ENCODE measurements around the gene COPRS.

COPRS gene

DNA sequence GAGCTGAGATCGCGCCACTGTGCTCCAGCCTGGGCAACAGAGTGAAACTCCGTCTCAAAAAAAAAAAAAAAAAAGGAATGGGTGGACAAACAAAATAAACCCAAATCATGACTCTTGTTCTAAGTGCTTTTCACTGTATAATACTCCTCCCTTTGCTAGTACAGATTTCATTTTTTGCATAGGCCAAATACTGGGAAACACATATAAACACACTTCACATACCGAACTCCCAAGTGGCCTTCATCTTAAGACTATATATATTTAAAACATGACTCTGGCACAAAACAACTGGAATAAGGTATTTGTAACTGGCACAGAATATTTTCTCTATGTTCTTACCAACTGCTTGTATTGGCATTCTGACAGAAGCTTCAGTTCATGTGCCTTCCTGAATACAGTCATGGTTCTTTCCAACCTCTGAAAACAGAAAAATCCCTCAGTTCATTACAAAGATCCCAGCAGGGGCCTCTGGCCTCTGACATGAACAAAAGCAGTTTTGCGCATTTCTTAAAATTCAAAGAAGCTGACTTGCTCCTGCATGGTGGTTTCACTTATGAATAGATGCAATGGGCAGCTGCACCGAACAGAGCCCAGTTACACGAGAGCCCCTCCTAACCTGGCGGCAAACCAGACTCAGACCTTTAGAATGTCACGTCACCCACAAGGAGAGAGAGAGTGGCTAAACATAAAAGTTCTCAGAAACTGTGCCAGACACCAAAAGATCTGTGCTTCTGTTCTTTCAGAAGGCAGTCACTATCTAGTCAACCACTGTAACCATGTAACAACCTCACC lies 19.1 kb upstream of the COPRS start:
- Histone ChIP-seq H3K36me3 (ENCODE audit: insufficient read depth, low read length) (peaks cover 29% of the 10 kb centered on the region), H3K4me1 (ENCODE audit: control insufficient read depth, insufficient read depth, low read length, unreplicated experiment) (peaks cover 21% of the 10 kb centered on the region), H3K27ac (ENCODE audit: low read depth, low read length) (peak overlapping the region; percentile 83), H2AFZ (ENCODE audit: low read length, unreplicated experiment) (no peak overlapping the region), H3K4me3 (ENCODE audit: low read depth, low read length) (no peak overlapping the region), H3K27me3 (ENCODE audit: insufficient read depth, low read length) (no peaks in the 10 kb centered on the region), H3K79me2 (ENCODE audit: control insufficient read depth, insufficient read depth, low read length, unreplicated experiment) (no peaks in the 10 kb centered on the region)

DNA sequence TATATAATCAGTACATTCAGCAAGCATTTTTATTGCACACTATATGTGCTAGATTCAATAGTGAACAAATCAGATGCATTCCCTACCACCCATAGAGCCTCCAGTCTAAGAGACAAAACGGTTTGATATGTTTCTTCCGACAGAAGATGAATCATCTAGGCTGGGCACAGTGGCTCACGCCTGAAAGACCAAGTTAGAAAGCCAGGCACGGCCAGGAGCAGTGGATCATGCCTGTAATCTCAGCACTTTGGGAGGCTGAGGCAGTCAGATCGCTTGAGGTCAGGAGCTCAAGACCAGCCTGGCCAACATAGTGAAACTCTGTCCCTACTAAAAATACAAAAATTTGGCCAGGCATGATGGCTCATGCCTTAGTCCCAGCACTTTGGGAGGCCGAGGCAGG lies 18.3 kb upstream of the COPRS start:
- Histone ChIP-seq H2AFZ (ENCODE audit: low read length, unreplicated experiment) (no peak overlapping the region), H3K79me2 (ENCODE audit: control insufficient read depth, insufficient read depth, low read length, unreplicated experiment) (no peaks in the 10 kb centered on the region), H3K36me3 (ENCODE audit: insufficient read depth, low read length) (peaks cover 35% of the 10 kb centered on the region), H3K27ac (ENCODE audit: low read depth, low read length) (peak overlapping the region; percentile 83), H3K4me1 (ENCODE audit: control insufficient read depth, insufficient read depth, low read length, unreplicated experiment) (peaks cover 21% of the 10 kb centered on the region), H3K4me3 (ENCODE audit: low read depth, low read length) (no peak overlapping the region), H3K27me3 (ENCODE audit: insufficient read depth, low read length) (no peaks in the 10 kb centered on the region)

DNA sequence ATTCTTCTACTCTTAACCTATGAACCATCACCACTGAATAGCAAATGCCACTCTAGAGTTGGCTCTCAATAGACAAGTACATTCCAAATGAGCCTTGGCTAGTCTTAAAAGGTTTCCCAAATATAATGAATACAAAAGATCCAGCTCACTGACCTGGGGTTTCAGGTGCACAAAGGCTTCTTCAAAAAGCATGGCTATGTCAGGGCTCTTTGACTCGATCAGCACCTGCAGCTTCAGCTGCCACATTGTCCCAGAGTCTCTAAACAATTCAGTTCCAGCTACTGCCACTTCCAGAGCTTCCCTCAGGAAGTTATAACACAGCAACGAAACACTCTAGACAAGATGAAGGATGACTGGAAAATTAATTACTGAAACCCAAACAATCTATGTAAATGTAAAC lies 16.0 kb upstream of the COPRS start:
- Histone ChIP-seq H2AFZ (ENCODE audit: low read length, unreplicated experiment) (no peak overlapping the region), H3K4me1 (ENCODE audit: control insufficient read depth, insufficient read depth, low read length, unreplicated experiment) (peaks cover 16% of the 10 kb centered on the region), H3K27me3 (ENCODE audit: insufficient read depth, low read length) (no peaks in the 10 kb centered on the region), H3K4me3 (ENCODE audit: low read depth, low read length) (no peak overlapping the region), H3K27ac (ENCODE audit: low read depth, low read length) (no peak overlapping the region), H3K79me2 (ENCODE audit: control insufficient read depth, insufficient read depth, low read length, unreplicated experiment) (no peaks in the 10 kb centered on the region), H3K36me3 (ENCODE audit: insufficient read depth, low read length) (peaks cover 33% of the 10 kb centered on the region)

DNA sequence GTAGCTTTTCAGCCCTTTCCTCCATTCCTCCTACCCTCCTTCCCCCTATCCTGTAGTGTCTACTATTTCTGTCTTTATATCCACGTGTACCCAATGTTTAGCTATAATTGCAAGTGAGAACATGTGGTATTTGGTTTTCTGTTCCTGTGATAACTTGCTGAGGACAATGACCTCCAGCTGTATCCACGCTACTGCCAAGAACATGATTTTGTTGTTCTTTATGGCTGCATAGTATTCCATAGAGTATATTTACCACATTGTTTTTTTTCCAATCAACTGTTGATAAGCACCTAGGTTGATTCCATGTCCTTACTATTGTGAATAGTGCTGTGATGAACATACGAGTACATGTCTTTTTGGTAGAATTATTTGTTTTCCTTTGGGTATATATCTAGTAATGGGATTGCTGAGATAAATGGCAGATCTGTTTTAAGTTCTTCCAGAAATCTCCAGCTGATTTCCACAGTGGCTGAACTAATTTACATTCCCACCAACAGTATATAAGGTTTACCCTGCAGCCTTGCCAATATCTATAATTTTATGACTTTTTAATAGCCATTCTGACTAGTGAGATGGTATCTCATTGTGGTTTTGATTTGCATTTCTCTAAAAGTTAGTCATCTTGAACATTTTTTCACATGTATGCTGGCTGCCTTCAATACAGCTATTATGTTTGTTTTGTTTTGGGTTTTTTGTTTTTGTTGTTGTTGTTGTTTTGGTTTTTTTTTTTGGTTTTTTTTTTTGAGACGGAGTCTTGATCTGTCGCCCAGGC lies 10.9 kb upstream of the COPRS start:
- Histone ChIP-seq H3K36me3 (ENCODE audit: insufficient read depth, low read length) (peaks cover 30% of the 10 kb centered on the region), H2AFZ (ENCODE audit: low read length, unreplicated experiment) (no peak overlapping the region), H3K79me2 (ENCODE audit: control insufficient read depth, insufficient read depth, low read length, unreplicated experiment) (no peaks in the 10 kb centered on the region), H3K4me3 (ENCODE audit: low read depth, low read length) (no peak overlapping the region), H3K4me1 (ENCODE audit: control insufficient read depth, insufficient read depth, low read length, unreplicated experiment) (no peaks in the 10 kb centered on the region), H3K27me3 (ENCODE audit: insufficient read depth, low read length) (no peaks in the 10 kb centered on the region), H3K27ac (ENCODE audit: low read depth, low read length) (no peak overlapping the region)

DNA sequence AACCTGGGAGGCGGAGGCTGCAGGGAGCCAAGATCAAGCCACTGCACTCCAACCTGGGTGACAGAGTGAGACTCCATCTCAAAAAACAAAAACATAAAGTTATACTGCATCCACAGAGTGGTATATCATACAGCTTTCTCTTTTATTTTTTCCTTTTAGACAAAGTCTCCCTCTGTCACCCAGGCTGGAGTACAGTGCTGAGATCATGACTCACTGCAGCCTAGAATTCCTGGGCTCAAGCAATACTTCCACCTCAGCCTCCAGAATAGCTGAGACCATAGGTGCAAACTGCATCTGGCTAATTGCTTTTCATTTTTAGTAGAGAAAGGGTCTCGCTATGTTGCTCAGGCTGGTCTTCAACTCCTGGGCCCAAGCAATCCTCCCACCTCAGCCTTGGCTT lies 10.0 kb upstream of the COPRS start:
- Histone ChIP-seq H3K4me1 (ENCODE audit: control insufficient read depth, insufficient read depth, low read length, unreplicated experiment) (no peaks in the 10 kb centered on the region), H3K79me2 (ENCODE audit: control insufficient read depth, insufficient read depth, low read length, unreplicated experiment) (no peaks in the 10 kb centered on the region), H3K4me3 (ENCODE audit: low read depth, low read length) (no peak overlapping the region), H3K27ac (ENCODE audit: low read depth, low read length) (no peak overlapping the region), H3K36me3 (ENCODE audit: insufficient read depth, low read length) (peaks cover 29% of the 10 kb centered on the region), H3K27me3 (ENCODE audit: insufficient read depth, low read length) (no peaks in the 10 kb centered on the region), H2AFZ (ENCODE audit: low read length, unreplicated experiment) (no peak overlapping the region)

DNA sequence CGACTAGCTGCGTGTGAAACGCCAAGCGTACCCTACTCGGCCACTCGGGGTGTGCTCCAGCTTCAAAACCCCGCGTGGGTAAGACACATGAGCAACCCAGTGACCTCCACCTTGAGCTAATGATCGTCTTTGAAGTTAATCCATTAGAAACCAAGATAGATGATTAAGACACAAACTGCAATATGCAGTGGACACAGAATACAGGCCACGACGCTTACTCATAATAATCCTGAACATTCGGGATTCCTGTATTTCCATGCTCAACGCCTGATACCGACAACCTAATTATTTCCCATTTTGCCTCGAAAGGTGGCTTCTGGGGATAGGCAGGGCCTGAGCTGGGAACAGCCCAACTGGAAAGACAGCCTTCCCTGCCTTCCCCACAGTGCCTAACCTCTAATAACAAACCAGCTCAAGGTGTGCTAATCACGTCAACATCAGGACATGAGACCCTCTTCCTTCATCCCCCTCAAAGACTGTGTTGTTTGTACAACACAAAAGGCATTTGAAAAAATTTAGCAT lies 504 bp upstream of the COPRS start:
- Histone ChIP-seq H3K27ac (ENCODE audit: low read depth, low read length) (no peak overlapping the region), H2AFZ (ENCODE audit: low read length, unreplicated experiment) (peak overlapping the region; percentile 67)

DNA sequence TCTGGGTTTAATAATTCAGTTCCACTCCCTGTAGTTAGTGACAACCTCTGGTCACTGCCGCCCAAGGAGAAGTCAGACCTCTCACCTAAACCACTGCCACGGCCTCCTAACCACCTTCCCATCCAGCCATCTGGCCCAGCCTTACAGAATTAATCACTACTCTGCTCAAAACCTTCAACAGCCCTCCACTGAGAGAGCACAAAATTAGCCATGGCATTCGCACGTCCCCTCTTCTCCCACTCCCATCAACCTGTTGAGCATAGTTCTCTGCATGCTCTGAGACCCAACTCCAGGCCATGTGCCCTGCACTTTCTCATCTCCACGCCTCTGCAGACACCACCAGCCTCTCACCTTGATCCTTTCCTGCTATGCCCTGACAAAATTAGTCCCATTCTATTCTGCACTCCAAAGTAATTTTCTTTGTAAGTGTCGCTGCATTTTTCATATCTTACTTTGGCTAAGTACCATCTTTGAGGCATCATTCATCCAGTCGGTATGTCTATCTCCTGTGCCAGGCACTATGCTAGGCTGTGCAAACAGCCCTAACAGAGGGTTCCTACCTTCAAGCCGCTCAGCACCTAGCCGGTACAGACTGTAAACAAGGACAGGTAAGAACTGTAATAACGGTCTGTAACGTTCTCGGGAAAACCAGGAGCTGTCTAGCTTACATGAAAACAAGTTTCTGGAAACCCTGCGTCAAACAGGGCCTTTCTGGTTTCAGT lies 963 bp downstream of the COPRS start:
- Histone ChIP-seq H3K79me2 (ENCODE audit: control insufficient read depth, insufficient read depth, low read length, unreplicated experiment) (peaks cover 32% of the 10 kb centered on the region), H3K4me1 (ENCODE audit: control insufficient read depth, insufficient read depth, low read length, unreplicated experiment) (peaks cover 23% of the 10 kb centered on the region), H2AFZ (ENCODE audit: low read length, unreplicated experiment) (peak overlapping the region; percentile 65), H3K27ac (ENCODE audit: low read depth, low read length) (no peak overlapping the region), H3K27me3 (ENCODE audit: insufficient read depth, low read length) (no peaks in the 10 kb centered on the region), H3K4me3 (ENCODE audit: low read depth, low read length) (peak overlapping the region; percentile 98), H3K36me3 (ENCODE audit: insufficient read depth, low read length) (0 out of 2 replicates have a peak, but pooled peaks cover under 1% of the 10 kb centered on the region)

More for the DNA sequence above, 504 bp upstream of the COPRS start:
- Histone ChIP-seq H3K4me3 (ENCODE audit: low read depth, low read length) (peak overlapping the region; percentile 98), H3K27me3 (ENCODE audit: insufficient read depth, low read length) (no peaks in the 10 kb centered on the region), H3K4me1 (ENCODE audit: control insufficient read depth, insufficient read depth, low read length, unreplicated experiment) (peaks cover 23% of the 10 kb centered on the region), H3K36me3 (ENCODE audit: insufficient read depth, low read length) (0 out of 2 replicates have a peak, but pooled peaks cover 8% of the 10 kb centered on the region), H3K79me2 (ENCODE audit: control insufficient read depth, insufficient read depth, low read length, unreplicated experiment) (peaks cover 29% of the 10 kb centered on the region)

DNA sequence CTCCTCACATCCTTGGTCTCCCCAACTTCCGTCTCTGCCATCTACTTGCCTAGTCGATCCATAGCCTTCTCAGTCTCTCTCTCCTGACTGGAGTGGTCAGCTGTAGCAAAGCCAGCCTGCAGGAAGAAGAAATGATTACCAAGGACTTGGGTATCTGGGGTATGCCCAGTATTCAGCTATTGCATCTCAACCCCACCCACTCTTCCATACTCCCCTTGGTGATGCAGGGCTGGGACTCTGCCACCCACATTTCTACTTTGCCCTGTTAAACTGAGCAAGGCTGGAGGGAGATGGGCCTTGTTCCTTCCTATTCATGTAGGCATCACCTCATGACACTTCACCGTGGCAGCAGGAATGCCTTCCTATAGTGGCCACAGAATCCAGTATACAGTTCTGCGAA lies 2.3 kb downstream of the COPRS start:
- no peak overlapping the region for H2AFZ ChIP-seq (ENCODE audit: low read length, unreplicated experiment)
- H3K27ac ChIP-seq (ENCODE audit: low read depth, low read length), result no peak overlapping the region
- no peaks in the 10 kb centered on the region for H3K27me3 ChIP-seq (ENCODE audit: insufficient read depth, low read length)
- H3K4me3 ChIP-seq (ENCODE audit: low read depth, low read length), result no peak overlapping the region
- H3K4me1 ChIP-seq (ENCODE audit: control insufficient read depth, insufficient read depth, low read length, unreplicated experiment), result peaks cover 23% of the 10 kb centered on the region
- peaks cover 6% of the 10 kb centered on the region; the same call in 1 of the 2 replicates for H3K36me3 ChIP-seq (ENCODE audit: insufficient read depth, low read length)
- peaks cover 32% of the 10 kb centered on the region for H3K79me2 ChIP-seq (ENCODE audit: control insufficient read depth, insufficient read depth, low read length, unreplicated experiment)

DNA sequence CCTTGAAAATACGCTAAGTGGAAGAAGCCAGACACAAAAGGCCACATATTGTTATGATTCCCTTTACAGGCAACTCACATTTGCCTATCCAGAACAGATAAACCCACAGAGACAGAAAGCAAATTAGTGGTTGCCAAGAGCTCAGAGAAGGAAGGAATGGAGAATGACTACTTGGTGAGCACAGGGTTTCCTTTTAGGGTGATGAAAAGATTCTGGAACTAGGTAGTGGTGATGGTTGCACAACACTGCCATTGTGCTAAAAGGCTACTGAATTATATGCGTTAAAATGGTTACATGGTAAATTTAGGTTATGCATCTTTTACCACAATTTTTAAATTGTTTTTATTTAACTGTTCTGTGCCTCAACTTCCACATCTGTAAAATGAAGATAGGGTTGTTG lies 4.4 kb downstream of the COPRS start:
- peaks cover 19% of the 10 kb centered on the region for H3K4me1 ChIP-seq (ENCODE audit: control insufficient read depth, insufficient read depth, low read length, unreplicated experiment)
- H2AFZ ChIP-seq (ENCODE audit: low read length, unreplicated experiment), result no peak overlapping the region
- no peak overlapping the region for H3K27ac ChIP-seq (ENCODE audit: low read depth, low read length)
- H3K36me3 ChIP-seq (ENCODE audit: insufficient read depth, low read length), result peaks cover 8% of the 10 kb centered on the region; the same call in 1 of the 2 replicates
- H3K4me3 ChIP-seq (ENCODE audit: low read depth, low read length), result no peak overlapping the region
- H3K79me2 ChIP-seq (ENCODE audit: control insufficient read depth, insufficient read depth, low read length, unreplicated experiment), result peaks cover 32% of the 10 kb centered on the region
- H3K27me3 ChIP-seq (ENCODE audit: insufficient read depth, low read length), result no peaks in the 10 kb centered on the region

DNA sequence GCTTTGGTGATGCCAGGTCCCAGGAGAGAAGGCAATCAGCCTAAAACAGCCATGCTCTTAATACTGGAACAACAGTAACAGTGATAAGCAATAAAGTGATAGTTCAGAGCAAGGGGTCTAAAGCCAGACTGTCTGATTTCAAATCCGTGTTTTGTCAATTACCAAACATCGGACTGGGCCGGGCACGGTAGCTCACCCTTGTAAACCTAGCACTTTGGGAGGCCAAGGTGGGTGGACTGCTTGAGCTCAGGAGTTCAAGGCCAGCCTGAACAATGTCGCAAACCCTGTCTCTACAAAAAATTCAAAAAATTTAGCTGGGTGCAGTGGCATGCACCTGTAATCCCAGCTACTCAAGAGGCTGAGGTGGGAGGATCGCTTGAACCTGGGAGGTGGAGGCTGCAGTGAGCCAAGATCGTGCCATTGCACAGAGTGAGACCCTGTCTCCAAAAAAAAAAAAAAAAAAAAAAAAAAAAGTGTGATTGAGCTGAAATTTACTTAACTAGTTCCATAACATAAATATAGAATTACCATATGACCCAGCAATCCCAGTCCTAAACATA lies 5.1 kb downstream of the COPRS start:
- Histone ChIP-seq H3K27me3 (ENCODE audit: insufficient read depth, low read length) (no peaks in the 10 kb centered on the region), H3K4me3 (ENCODE audit: low read depth, low read length) (no peak overlapping the region), H2AFZ (ENCODE audit: low read length, unreplicated experiment) (no peak overlapping the region), H3K4me1 (ENCODE audit: control insufficient read depth, insufficient read depth, low read length, unreplicated experiment) (peaks cover 17% of the 10 kb centered on the region), H3K27ac (ENCODE audit: low read depth, low read length) (no peak overlapping the region), H3K79me2 (ENCODE audit: control insufficient read depth, insufficient read depth, low read length, unreplicated experiment) (peaks cover 32% of the 10 kb centered on the region), H3K36me3 (ENCODE audit: insufficient read depth, low read length) (peaks cover 8% of the 10 kb centered on the region; the same call in 1 of the 2 replicates)
